ENCODE measurements around the gene EPB41. TPM values are rescaled to one million over a fixed set of nuclear protein-coding genes. Genes with fewer than 3 reads are reported as not detected.

EPB41 gene
- total and polyA plus RNA-seq, 2 experiments from 2014 or later: 26.8 to 112 TPM

DNA sequence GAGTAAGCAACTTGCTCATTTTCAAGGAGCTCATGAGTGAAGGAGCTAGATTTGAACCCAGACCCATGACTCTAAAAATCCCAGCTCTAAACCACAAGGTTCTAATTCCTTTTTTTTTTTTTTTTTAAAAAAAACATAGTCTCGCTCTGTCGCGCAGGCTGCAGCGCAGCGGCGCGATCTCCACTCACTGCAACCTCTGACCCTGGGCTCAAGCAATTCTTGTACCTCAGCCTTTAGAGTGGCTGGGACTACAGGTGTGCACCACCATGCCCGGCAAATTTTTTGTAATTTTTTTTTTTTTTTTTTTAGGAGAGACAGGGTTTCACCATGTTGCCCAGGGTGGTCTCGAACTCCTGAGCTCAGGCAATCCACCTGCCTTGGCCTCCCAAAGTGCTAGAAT is 253.5 kb downstream of the EPB41 start:
- Histone ChIP-seq H3K4me2 (no peak overlapping the region), H3F3A (replicated peaks; ENCODE audit: low read depth) (0 out of 2 replicates have a peak, but pooled peaks cover 6% of the 10 kb centered on the region), H2AFZ (no peak overlapping the region), H3K36me3 (ENCODE audit: insufficient read depth) (no peaks in the 10 kb centered on the region), H3K79me2 (replicated peaks; ENCODE audit: insufficient read depth) (peaks cover 85% of the 10 kb centered on the region), H3K9me2 (ENCODE audit: insufficient read depth) (no peaks in the 10 kb centered on the region), H3K27me3 (ENCODE audit: insufficient read depth) (no peaks in the 10 kb centered on the region), H4K20me1 (replicated peaks; ENCODE audit: insufficient read depth) (peaks cover 38% of the 10 kb centered on the region), H3K4me1 (ENCODE audit: insufficient read depth) (peaks cover 71% of the 10 kb centered on the region), H3K4me3 (no peak overlapping the region), H3K27ac (ENCODE audit: low read depth) (no peak overlapping the region)
- Mint-ChIP-seq H3K36me3 (ENCODE audit: low read depth) (peaks cover 38% of the 10 kb centered on the region), H3K4me3 (no peak overlapping the region), H3K27ac (no peak overlapping the region), H3K4me1 (peaks cover 76% of the 10 kb centered on the region), H3K27me3 (ENCODE audit: insufficient read depth, low read depth, poor library complexity) (peaks cover 11% of the 10 kb centered on the region), H3K9me3 (no peaks in the 10 kb centered on the region)
- TF ChIP-seq, protein P1, sequence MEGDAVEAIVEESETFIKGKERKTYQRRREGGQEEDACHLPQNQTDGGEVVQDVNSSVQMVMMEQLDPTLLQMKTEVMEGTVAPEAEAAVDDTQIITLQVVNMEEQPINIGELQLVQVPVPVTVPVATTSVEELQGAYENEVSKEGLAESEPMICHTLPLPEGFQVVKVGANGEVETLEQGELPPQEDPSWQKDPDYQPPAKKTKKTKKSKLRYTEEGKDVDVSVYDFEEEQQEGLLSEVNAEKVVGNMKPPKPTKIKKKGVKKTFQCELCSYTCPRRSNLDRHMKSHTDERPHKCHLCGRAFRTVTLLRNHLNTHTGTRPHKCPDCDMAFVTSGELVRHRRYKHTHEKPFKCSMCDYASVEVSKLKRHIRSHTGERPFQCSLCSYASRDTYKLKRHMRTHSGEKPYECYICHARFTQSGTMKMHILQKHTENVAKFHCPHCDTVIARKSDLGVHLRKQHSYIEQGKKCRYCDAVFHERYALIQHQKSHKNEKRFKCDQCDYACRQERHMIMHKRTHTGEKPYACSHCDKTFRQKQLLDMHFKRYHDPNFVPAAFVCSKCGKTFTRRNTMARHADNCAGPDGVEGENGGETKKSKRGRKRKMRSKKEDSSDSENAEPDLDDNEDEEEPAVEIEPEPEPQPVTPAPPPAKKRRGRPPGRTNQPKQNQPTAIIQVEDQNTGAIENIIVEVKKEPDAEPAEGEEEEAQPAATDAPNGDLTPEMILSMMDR (conservative IDR thresholded peaks at IDR 0.05; ENCODE audit: low read depth in 2 of 2): no peak
- TF ChIP-seq STAT1 (IDR thresholded peaks at IDR 0.05; ENCODE audit: unreplicated experiment) (no peak), POLR2AphosphoS5 (IDR thresholded peaks at IDR 0.05; ENCODE audit: low read depth) (no peak), EZH2 (IDR thresholded peaks at IDR 0.05; ENCODE audit: low read depth, unreplicated experiment) (no peak), ZNF331 (CRISPR knock-in tag; IDR thresholded peaks at IDR 0.05; ENCODE audit: low read depth) (no peak), NANOG (IDR thresholded peaks at IDR 0.05; ENCODE audit: borderline replicate concordance) (no peak), EZH2phosphoT487 (IDR thresholded peaks at IDR 0.05; ENCODE audit: unreplicated experiment) (no peak), JUNB (IDR thresholded peaks at IDR 0.05; ENCODE audit: unreplicated experiment) (no peak), CREB1 (CRISPR knock-in tag; IDR thresholded peaks at IDR 0.05; ENCODE audit: low read depth) (no peak), ZNF114 (CRISPR knock-in tag; IDR thresholded peaks at IDR 0.05) (no peak)
- TF ChIP-seq, protein P2, sequence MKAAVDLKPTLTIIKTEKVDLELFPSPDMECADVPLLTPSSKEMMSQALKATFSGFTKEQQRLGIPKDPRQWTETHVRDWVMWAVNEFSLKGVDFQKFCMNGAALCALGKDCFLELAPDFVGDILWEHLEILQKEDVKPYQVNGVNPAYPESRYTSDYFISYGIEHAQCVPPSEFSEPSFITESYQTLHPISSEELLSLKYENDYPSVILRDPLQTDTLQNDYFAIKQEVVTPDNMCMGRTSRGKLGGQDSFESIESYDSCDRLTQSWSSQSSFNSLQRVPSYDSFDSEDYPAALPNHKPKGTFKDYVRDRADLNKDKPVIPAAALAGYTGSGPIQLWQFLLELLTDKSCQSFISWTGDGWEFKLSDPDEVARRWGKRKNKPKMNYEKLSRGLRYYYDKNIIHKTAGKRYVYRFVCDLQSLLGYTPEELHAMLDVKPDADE (IDR thresholded peaks at IDR 0.05): no peak
- TF ChIP-seq, protein P3, sequence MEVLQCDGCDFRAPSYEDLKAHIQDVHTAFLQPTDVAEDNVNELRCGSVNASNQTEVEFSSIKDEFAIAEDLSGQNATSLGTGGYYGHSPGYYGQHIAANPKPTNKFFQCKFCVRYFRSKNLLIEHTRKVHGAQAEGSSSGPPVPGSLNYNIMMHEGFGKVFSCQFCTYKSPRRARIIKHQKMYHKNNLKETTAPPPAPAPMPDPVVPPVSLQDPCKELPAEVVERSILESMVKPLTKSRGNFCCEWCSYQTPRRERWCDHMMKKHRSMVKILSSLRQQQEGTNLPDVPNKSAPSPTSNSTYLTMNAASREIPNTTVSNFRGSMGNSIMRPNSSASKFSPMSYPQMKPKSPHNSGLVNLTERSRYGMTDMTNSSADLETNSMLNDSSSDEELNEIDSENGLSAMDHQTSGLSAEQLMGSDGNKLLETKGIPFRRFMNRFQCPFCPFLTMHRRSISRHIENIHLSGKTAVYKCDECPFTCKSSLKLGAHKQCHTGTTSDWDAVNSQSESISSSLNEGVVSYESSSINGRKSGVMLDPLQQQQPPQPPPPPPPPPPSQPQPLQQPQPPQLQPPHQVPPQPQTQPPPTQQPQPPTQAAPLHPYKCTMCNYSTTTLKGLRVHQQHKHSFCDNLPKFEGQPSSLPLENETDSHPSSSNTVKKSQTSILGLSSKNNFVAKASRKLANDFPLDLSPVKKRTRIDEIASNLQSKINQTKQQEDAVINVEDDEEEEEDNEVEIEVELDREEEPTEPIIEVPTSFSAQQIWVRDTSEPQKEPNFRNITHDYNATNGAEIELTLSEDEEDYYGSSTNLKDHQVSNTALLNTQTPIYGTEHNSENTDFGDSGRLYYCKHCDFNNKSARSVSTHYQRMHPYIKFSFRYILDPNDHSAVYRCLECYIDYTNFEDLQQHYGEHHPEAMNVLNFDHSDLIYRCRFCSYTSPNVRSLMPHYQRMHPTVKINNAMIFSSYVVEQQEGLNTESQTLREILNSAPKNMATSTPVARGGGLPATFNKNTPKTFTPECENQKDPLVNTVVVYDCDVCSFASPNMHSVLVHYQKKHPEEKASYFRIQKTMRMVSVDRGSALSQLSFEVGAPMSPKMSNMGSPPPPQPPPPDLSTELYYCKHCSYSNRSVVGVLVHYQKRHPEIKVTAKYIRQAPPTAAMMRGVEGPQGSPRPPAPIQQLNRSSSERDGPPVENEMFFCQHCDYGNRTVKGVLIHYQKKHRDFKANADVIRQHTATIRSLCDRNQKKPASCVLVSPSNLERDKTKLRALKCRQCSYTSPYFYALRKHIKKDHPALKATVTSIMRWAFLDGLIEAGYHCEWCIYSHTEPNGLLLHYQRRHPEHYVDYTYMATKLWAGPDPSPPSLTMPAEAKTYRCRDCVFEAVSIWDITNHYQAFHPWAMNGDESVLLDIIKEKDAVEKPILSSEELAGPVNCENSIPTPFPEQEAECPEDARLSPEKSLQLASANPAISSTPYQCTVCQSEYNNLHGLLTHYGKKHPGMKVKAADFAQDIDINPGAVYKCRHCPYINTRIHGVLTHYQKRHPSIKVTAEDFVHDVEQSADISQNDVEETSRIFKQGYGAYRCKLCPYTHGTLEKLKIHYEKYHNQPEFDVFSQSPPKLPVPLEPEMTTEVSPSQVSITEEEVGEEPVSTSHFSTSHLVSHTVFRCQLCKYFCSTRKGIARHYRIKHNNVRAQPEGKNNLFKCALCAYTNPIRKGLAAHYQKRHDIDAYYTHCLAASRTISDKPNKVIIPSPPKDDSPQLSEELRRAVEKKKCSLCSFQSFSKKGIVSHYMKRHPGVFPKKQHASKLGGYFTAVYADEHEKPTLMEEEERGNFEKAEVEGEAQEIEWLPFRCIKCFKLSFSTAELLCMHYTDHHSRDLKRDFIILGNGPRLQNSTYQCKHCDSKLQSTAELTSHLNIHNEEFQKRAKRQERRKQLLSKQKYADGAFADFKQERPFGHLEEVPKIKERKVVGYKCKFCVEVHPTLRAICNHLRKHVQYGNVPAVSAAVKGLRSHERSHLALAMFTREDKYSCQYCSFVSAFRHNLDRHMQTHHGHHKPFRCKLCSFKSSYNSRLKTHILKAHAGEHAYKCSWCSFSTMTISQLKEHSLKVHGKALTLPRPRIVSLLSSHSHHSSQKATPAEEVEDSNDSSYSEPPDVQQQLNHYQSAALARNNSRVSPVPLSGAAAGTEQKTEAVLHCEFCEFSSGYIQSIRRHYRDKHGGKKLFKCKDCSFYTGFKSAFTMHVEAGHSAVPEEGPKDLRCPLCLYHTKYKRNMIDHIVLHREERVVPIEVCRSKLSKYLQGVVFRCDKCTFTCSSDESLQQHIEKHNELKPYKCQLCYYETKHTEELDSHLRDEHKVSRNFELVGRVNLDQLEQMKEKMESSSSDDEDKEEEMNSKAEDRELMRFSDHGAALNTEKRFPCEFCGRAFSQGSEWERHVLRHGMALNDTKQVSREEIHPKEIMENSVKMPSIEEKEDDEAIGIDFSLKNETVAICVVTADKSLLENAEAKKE (CRISPR knock-in tag; IDR thresholded peaks at IDR 0.05): no peak
- TF ChIP-seq, protein P4, sequence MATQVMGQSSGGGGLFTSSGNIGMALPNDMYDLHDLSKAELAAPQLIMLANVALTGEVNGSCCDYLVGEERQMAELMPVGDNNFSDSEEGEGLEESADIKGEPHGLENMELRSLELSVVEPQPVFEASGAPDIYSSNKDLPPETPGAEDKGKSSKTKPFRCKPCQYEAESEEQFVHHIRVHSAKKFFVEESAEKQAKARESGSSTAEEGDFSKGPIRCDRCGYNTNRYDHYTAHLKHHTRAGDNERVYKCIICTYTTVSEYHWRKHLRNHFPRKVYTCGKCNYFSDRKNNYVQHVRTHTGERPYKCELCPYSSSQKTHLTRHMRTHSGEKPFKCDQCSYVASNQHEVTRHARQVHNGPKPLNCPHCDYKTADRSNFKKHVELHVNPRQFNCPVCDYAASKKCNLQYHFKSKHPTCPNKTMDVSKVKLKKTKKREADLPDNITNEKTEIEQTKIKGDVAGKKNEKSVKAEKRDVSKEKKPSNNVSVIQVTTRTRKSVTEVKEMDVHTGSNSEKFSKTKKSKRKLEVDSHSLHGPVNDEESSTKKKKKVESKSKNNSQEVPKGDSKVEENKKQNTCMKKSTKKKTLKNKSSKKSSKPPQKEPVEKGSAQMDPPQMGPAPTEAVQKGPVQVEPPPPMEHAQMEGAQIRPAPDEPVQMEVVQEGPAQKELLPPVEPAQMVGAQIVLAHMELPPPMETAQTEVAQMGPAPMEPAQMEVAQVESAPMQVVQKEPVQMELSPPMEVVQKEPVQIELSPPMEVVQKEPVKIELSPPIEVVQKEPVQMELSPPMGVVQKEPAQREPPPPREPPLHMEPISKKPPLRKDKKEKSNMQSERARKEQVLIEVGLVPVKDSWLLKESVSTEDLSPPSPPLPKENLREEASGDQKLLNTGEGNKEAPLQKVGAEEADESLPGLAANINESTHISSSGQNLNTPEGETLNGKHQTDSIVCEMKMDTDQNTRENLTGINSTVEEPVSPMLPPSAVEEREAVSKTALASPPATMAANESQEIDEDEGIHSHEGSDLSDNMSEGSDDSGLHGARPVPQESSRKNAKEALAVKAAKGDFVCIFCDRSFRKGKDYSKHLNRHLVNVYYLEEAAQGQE (IDR thresholded peaks at IDR 0.05; ENCODE audit: unreplicated experiment): no peak
- ATAC-seq (no peak), DNase-seq (ENCODE audit: low spot score) (no peak)
